ENCODE results near the gene CHID1. TPM values are rescaled to one million over a fixed set of nuclear protein-coding genes. Genes with fewer than 3 reads are reported as not detected.

The CHID1 gene
- total and polyA plus RNA-seq, 9 of the 15 experiments (the other 6 are each of a cell fraction or from before 2014, with no cell fraction given) = 15.1 to 108 (median 39.8) TPM

DNA sequence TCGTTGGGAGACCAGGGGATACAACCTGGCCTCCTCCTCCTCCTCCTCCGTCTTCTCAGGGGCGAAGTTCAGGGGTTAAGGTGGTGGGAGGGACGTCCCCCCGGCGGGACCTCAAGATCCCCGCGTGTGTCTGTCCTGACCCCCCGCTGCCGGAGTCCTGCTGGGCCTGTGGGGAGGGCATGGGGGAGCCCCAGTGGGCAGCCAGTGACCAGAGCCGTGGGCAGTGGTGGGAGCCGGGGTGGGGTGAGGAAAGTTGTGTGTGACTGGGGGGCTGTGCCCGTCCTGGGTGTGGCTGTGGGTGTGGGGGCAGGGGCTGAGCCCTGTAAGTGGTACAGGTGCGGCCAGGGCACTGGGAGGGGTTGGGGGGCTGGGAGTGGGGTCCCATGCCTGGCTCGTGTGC is 57.8 kb downstream of the CHID1 start:
- in situ Hi-C loops (cut with MboI) = no loop called here
- H3K27me3 ChIP-seq (ENCODE audit: control insufficient read depth in 2 of 2, insufficient read depth in 2 of 2, low read length in 2 of 2) = no peaks in the 10 kb centered on the region
- H3K79me2 ChIP-seq (ENCODE audit: control insufficient read depth, insufficient read depth, low read length) = no peaks in the 10 kb centered on the region
- BruUV-seq (replicated peaks) = no TSS peak
- no peak overlapping the region for H3K27ac ChIP-seq (ENCODE audit: extremely low read depth, low read depth, low read length)
- peaks cover 6% of the 10 kb centered on the region for H4K20me1 ChIP-seq (replicated peaks; ENCODE audit: control insufficient read depth, insufficient read depth, low read length)
- no peaks in the 10 kb centered on the region for H3K9me1 ChIP-seq (ENCODE audit: control insufficient read depth, insufficient read depth, low read length)
- DNase-seq (ENCODE audit: extremely low read depth in 1 of 4, low spot score in 3 of 4) (no peak), ATAC-seq (no peak), FAIRE-seq (no peak)
- ChIA-PET POLR2A (no interaction called here), CTCF (ENCODE audit: low intra/inter-chr PET ratio) (no interaction called here)
- no peak overlapping the region for H3K4me3 ChIP-seq
- TF ChIP-seq CSDE1 (IDR thresholded peaks at IDR 0.05) (no peak), DPF2 (IDR thresholded peaks at IDR 0.05) (no peak)
- TF ChIP-seq, protein P1, sequence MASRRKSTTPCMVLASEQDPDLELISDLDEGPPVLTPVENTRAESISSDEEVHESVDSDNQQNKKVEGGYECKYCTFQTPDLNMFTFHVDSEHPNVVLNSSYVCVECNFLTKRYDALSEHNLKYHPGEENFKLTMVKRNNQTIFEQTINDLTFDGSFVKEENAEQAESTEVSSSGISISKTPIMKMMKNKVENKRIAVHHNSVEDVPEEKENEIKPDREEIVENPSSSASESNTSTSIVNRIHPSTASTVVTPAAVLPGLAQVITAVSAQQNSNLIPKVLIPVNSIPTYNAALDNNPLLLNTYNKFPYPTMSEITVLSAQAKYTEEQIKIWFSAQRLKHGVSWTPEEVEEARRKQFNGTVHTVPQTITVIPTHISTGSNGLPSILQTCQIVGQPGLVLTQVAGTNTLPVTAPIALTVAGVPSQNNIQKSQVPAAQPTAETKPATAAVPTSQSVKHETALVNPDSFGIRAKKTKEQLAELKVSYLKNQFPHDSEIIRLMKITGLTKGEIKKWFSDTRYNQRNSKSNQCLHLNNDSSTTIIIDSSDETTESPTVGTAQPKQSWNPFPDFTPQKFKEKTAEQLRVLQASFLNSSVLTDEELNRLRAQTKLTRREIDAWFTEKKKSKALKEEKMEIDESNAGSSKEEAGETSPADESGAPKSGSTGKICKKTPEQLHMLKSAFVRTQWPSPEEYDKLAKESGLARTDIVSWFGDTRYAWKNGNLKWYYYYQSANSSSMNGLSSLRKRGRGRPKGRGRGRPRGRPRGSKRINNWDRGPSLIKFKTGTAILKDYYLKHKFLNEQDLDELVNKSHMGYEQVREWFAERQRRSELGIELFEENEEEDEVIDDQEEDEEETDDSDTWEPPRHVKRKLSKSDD (conservative IDR thresholded peaks at IDR 0.05; ENCODE audit: low read length) = no peak
- H3K9me3 ChIP-seq (replicated peaks; ENCODE audit: control insufficient read depth, insufficient read depth, low read depth, low read length) = no peaks in the 10 kb centered on the region
- no peaks in the 10 kb centered on the region for H3K36me3 ChIP-seq (ENCODE audit: control insufficient read depth, insufficient read depth, low read length)
- intact Hi-C loops (cut with micrococcal nuclease) = no loop called here
- no peak overlapping the region for H2AFZ ChIP-seq (ENCODE audit: low read depth, low read length)
- WGBS (ENCODE audit: insufficient coverage, low coverage, missing lambda C conversion rate) = 47% methylated on average over 3 of the region's 15 CpGs
- peaks cover 0 to 84% of the 10 kb centered on the region in 2 experiments; a peak in 2 of 5 replicates for H3K4me1 ChIP-seq (replicated peaks in 1 of 2; ENCODE audit: control insufficient read depth in 2 of 2, insufficient read depth in 2 of 2, low read length in 2 of 2)
- no peak overlapping the region for H3K4me2 ChIP-seq (ENCODE audit: insufficient read depth, low read length)
- H3K9ac ChIP-seq (ENCODE audit: insufficient read depth in 1 of 2, low read depth in 2 of 2, low read length in 2 of 2) = no peak overlapping the region
